HCT116 (cell line): ENCODE data around the gene RAET1G. TPM values are rescaled to one million over a fixed set of nuclear protein-coding genes. Genes with fewer than 3 reads are reported as not detected.

Experiments
- ATAC-seq: fragments of 200-7000 bp; cut with Tn5 transposase; 2 replicates; pipeline ENCODE4 v1.9.1; 2020; ENCODE audit warnings: mild to moderate bottlenecking, moderate library complexity
- BruUV-seq: library from RNA; stranded (reverse); fragments of 400-500 nt; replicated peaks from 2 replicates; lab custom pipeline; 2021; lab: Mats Ljungman, UMichigan
- CTCF ChIA-PET: fragments of 300-600 bp; sonication (Branson Sonifier 250); formaldehyde crosslinking; loops from one replicate; lab custom pipeline; 2021; ENCODE audit warnings: antibody characterized with exemption; lab: Charles Lee
- POLR2A ChIA-PET: fragments of 300-600, 350-600 bp; sonication (Branson Sonifier 250); formaldehyde crosslinking; loops from one replicate; lab custom pipeline; 2021; ENCODE audit warnings: antibody characterized with exemption; lab: Charles Lee
- RAD21 ChIA-PET, 2 experiments: fragments of 300-600 bp; sonication (Branson Sonifier 250); formaldehyde crosslinking; loops; one replicate each; lab custom pipeline; 2023; ENCODE audit warnings: low total read pairs in 2 of 2; ENCODE audit not compliant: uncharacterized antibody in 2 of 2, unreplicated experiment in 2 of 2, low non-redundant PET in 1 of 2; lab: Charles Lee
- DNase-seq: peaks from one replicate; pipeline ENCODE4 v3.0.0-alpha.2; 2010; ENCODE audit warnings: low read depth, low spot score
- H2AFZ ChIP-seq: fragments of 200-600 bp; shearing (Covaris generic), sonication (generic); 2 replicates; pipeline ENCODE4 v1.6.1; 2017; ENCODE audit warnings: low read depth, mixed run types, mixed read lengths, antibody characterized with exemption, low read length; ENCODE audit not compliant: poor library complexity, severe bottlenecking
- H3K27ac ChIP-seq: 2 replicates; pipeline ENCODE4 v1.5.1; 2012; ENCODE audit warnings: low read depth, low read length
- H3K27me3 ChIP-seq: fragments of 200-600 bp; sonication (generic); 2 replicates; pipeline ENCODE4 v1.6.1; 2016; ENCODE audit warnings: mixed run types, low read length, mixed read lengths; ENCODE audit not compliant: insufficient read depth
- H3K36me3 ChIP-seq, 2 experiments: fragments of 200-500 bp in 1 of 2; fragments of 200-600 bp in 1 of 2; sonication (Bioruptor generic) in 1 of 2; sonication (generic) in 1 of 2; 2 replicates each; pipeline versions ENCODE4 v1.5.1 to v1.6.1; 2014 to 2016; ENCODE audit warnings: low read length in 2 of 2, inconsistent platforms in 1 of 2, mixed read lengths in 1 of 2, mixed run types in 1 of 2; ENCODE audit not compliant: insufficient read depth in 2 of 2, control insufficient read depth in 1 of 2
- H3K4me1 ChIP-seq, 2 experiments: fragments of 200-600 bp in 1 of 2; sonication (generic) in 1 of 2; 2 replicates each; pipeline versions ENCODE4 v1.5.1 to v1.6.1; 2012 to 2017; ENCODE audit warnings: low read length in 2 of 2, inconsistent platforms in 1 of 2, mild to moderate bottlenecking in 1 of 2, mixed read lengths in 1 of 2, mixed run types in 1 of 2, moderate library complexity in 1 of 2; ENCODE audit not compliant: insufficient read depth in 2 of 2, control insufficient read depth in 1 of 2
- H3K4me2 ChIP-seq: fragments of 200-600 bp; sonication (generic); 2 replicates; pipeline ENCODE4 v1.6.1; 2017; ENCODE audit warnings: mixed run types, low read length, mixed read lengths
- H3K4me3 ChIP-seq, 2 experiments: fragments of 200-600 bp in 1 of 2; sonication (generic) in 1 of 2; replicated peaks in 1 of 2; 2 replicates each; pipeline ENCODE4 v1.5.1; 2011 to 2016; ENCODE audit warnings: low read length in 2 of 2, control low read depth in 1 of 2, low read depth in 1 of 2, mild to moderate bottlenecking in 1 of 2, mixed read lengths in 1 of 2, mixed run types in 1 of 2
- H3K79me2 ChIP-seq: fragments of 200-600 bp; sonication (generic); 2 replicates; pipeline ENCODE4 v1.6.1; 2017; ENCODE audit warnings: mild to moderate bottlenecking, mixed run types, low read length, moderate library complexity, mixed read lengths; ENCODE audit not compliant: insufficient read depth
- H3K9ac ChIP-seq: fragments of 200-600 bp; sonication (generic); 2 replicates; pipeline ENCODE4 v1.6.1; 2016; ENCODE audit warnings: low read length, mixed read lengths
- H3K9me2 ChIP-seq: fragments of 200-600 bp; sonication (generic), shearing (Covaris generic); 2 replicates; pipeline ENCODE4 v1.6.1; 2017; ENCODE audit warnings: mixed run types, mild to moderate bottlenecking, moderate library complexity; ENCODE audit not compliant: insufficient read depth
- H3K9me3 ChIP-seq, 2 experiments: fragments of 200-500 bp in 1 of 2; fragments of 200-600 bp in 1 of 2; sonication (Bioruptor generic) in 1 of 2; sonication (generic) in 1 of 2; 2 replicates each; pipeline ENCODE4 v1.6.1; 2014 to 2017; ENCODE audit warnings: low read length in 2 of 2, mixed read lengths in 2 of 2, inconsistent platforms in 1 of 2, low read depth in 1 of 2, mild to moderate bottlenecking in 1 of 2, mixed run types in 1 of 2, moderate library complexity in 1 of 2; ENCODE audit not compliant: control insufficient read depth in 1 of 2, insufficient read depth in 1 of 2
- H4K20me1 ChIP-seq: fragments of 200-600 bp; sonication (generic), shearing (Covaris generic); 2 replicates; pipeline ENCODE4 v1.6.1; 2017; ENCODE audit warnings: mixed run types, mild to moderate bottlenecking, moderate library complexity; ENCODE audit not compliant: insufficient read depth
- CEBPB ChIP-seq: IDR thresholded peaks from 2 replicates; pipeline ENCODE4 v1.6.1; 2012; ENCODE audit warnings: low read depth
- EGR1 ChIP-seq: IDR thresholded peaks from 2 replicates; pipeline ENCODE4 v1.6.1; 2012; ENCODE audit warnings: low read depth
- ELF1 ChIP-seq: IDR thresholded peaks from 2 replicates; pipeline ENCODE4 v1.6.1; 2012; ENCODE audit warnings: low read depth, borderline replicate concordance
- EZH2 ChIP-seq: fragments of 200-600 bp; sonication (generic); IDR thresholded peaks from 2 replicates; pipeline ENCODE4 v1.6.1; 2017; ENCODE audit warnings: antibody characterized with exemption, mixed run types
- EZH2phosphoT487 ChIP-seq: fragments of 200-600 bp; IDR thresholded peaks from 2 replicates; pipeline ENCODE4 v1.6.1; 2018; ENCODE audit warnings: antibody characterized with exemption, borderline replicate concordance
- FOSL1 ChIP-seq: IDR thresholded peaks from 2 replicates; pipeline ENCODE4 v1.6.1; 2012; ENCODE audit warnings: low read depth
- JUND ChIP-seq: IDR thresholded peaks from 2 replicates; pipeline ENCODE4 v1.6.1; 2012
- POLR2A ChIP-seq: IDR thresholded peaks from 2 replicates; pipeline ENCODE4 v1.7.0; 2011; ENCODE audit warnings: borderline replicate concordance; ENCODE audit not compliant: insufficient read depth, insufficient read length; ENCODE audit errors: extremely low read depth
- SIN3A ChIP-seq: IDR thresholded peaks from 2 replicates; pipeline ENCODE4 v1.6.1; 2012; ENCODE audit warnings: low read depth
- SP1 ChIP-seq: IDR thresholded peaks from 2 replicates; pipeline ENCODE4 v1.6.1; 2012; ENCODE audit warnings: low read depth
- SRF ChIP-seq: IDR thresholded peaks from 2 replicates; pipeline ENCODE4 v1.6.1; 2012; ENCODE audit warnings: low read depth
- YY1 ChIP-seq: IDR thresholded peaks from 2 replicates; pipeline ENCODE4 v1.6.1; 2011; ENCODE audit warnings: low read length, low read depth, moderate library complexity, mild to moderate bottlenecking; ENCODE audit not compliant: insufficient replicate concordance; ENCODE audit errors: extremely low read depth
- ZNF274 ChIP-seq: fragments of 200-500 bp; sonication (Bioruptor generic); IDR thresholded peaks from 2 replicates; pipeline ENCODE4 v1.6.1; 2014; ENCODE audit warnings: mild to moderate bottlenecking, low read depth, low read length, inconsistent platforms
- intact Hi-C: fragments of 100-400 bp; cut with micrococcal nuclease; formaldehyde crosslinking; loops from 2 replicates; pipeline ENCODE4 v1.10.0; 2022
- total RNA-seq: library from RNA; stranded (reverse); gene quantifications from one replicate; pipeline ENCODE4 v1.2.1, GENCODE V29; 2021; ENCODE audit not compliant: unreplicated experiment
- TF ChIP-seq, protein P1 (sequence below): IDR thresholded peaks from 2 replicates; pipeline ENCODE4 v1.6.1; 2012; ENCODE audit warnings: low read depth
- TF ChIP-seq, protein P2 (sequence below), 3 experiments: fragments of 200-600 bp in 1 of 3; sonication (generic) in 1 of 3; IDR thresholded peaks in 2 of 3; conservative IDR thresholded peaks in 1 of 3; 2 replicates each; pipeline ENCODE4 v1.5.1; 2012 to 2017; ENCODE audit warnings: low read depth in 2 of 3, low read length in 2 of 3, antibody characterized with exemption in 1 of 3, borderline replicate concordance in 1 of 3, control low read depth in 1 of 3, mild to moderate bottlenecking in 1 of 3, mixed read lengths in 1 of 3, mixed run types in 1 of 3, moderate library complexity in 1 of 3; ENCODE audit not compliant: insufficient read depth in 1 of 3

The RAET1G gene
- total RNA-seq, 1 experiment from 2014 or later: 0.37 TPM

DNA sequence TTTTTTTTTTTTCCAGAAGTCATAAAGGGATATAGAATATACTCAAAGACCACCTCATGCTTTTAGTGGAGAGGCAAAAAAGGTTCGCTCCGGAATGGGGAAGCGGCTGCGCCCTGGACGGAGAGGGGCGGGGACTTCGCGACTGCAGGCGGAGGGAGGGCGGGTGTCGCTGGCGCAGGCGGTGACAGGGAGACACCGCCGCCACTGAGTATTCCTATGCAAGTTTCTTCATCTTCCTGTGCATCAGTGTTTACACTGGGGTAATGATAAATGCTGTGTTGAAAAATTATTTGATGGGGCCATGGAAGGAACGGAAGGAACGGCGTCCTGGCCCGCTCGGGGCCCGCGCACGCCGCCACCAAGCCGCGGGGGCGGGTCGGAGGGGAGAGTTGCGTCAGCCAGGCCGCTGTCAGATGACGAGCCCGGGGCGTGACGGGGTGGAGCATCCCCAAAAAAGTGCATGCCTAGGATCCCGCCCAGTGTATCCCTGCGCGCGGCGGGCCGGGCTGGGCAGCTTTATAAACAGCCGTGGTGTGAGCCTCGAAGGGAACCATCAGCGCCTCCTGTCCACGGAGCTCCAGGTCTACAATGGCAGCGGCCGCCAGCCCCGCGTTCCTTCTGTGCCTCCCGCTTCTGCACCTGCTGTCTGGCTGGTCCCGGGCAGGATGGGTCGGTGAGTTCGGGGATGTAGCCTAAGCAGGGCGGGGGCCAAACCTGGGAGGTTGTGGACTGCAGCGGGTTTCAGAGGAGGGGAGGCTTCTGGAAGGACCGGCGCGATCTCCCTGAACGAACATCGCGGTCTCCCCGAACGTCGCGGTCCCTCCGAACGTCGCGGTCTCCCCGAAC is 40.8 kb upstream of the RAET1G start, which contains the start of gene ULBP1 (continued):
- TF ChIP-seq, protein P1, sequence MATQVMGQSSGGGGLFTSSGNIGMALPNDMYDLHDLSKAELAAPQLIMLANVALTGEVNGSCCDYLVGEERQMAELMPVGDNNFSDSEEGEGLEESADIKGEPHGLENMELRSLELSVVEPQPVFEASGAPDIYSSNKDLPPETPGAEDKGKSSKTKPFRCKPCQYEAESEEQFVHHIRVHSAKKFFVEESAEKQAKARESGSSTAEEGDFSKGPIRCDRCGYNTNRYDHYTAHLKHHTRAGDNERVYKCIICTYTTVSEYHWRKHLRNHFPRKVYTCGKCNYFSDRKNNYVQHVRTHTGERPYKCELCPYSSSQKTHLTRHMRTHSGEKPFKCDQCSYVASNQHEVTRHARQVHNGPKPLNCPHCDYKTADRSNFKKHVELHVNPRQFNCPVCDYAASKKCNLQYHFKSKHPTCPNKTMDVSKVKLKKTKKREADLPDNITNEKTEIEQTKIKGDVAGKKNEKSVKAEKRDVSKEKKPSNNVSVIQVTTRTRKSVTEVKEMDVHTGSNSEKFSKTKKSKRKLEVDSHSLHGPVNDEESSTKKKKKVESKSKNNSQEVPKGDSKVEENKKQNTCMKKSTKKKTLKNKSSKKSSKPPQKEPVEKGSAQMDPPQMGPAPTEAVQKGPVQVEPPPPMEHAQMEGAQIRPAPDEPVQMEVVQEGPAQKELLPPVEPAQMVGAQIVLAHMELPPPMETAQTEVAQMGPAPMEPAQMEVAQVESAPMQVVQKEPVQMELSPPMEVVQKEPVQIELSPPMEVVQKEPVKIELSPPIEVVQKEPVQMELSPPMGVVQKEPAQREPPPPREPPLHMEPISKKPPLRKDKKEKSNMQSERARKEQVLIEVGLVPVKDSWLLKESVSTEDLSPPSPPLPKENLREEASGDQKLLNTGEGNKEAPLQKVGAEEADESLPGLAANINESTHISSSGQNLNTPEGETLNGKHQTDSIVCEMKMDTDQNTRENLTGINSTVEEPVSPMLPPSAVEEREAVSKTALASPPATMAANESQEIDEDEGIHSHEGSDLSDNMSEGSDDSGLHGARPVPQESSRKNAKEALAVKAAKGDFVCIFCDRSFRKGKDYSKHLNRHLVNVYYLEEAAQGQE: no peak
- peak; percentile 92; the same call in 1 of the 2 replicates for TF ChIP-seq CEBPB
- no peak for TF ChIP-seq ZNF274
- no peak for TF ChIP-seq FOSL1
- TF ChIP-seq EGR1: peak; percentile 94
- peak; percentile 87 for TF ChIP-seq SIN3A
- no peak for TF ChIP-seq EZH2
- TF ChIP-seq SRF: peak; percentile 98
- no peak for TF ChIP-seq EZH2phosphoT487
- no peak; the same call in 1 of the 2 replicates for TF ChIP-seq ELF1

DNA sequence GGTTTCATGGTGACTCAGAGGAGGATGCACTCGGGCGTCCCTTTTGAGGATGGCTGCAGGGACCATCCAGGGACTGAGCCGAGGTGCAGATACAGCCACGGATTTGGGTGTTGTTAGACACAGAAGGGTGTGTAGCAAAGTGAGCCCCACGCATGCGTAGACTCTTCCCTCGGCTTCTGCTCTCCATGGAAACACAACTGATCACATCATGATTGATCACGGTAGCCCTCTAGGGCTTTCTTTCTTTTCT is 40.2 kb upstream of the RAET1G start:
- Histone ChIP-seq H3K9me2 (no peaks in the 10 kb centered on the region), H3K4me1 (peaks cover 9 to 22% of the 10 kb centered on the region in 2 experiments; a peak in 3 of 4 replicates), H3K79me2 (no peaks in the 10 kb centered on the region), H3K4me2 (peak overlapping the region; percentile 95), H3K9me3 (no peaks in the 10 kb centered on the region), H2AFZ (peak overlapping the region; percentile 89), H3K9ac (peak overlapping the region; percentile 66), H3K4me3 (peak overlapping the region; percentile 37 to 59), H3K36me3 (no peaks in the 10 kb centered on the region), H3K27ac (peak overlapping the region; percentile 53; the same call in 1 of the 2 replicates), H3K27me3 (no peaks in the 10 kb centered on the region), H4K20me1 (no peaks in the 10 kb centered on the region)
- intact Hi-C loops: no loop called here
- ChIA-PET RAD21 (no interaction called here), POLR2A (no interaction called here), CTCF (no interaction called here)
- BruUV-seq: no TSS peak
- ATAC-seq (peak; percentile 64), DNase-seq (peak; percentile 66)
- TF ChIP-seq YY1 (no peak), EGR1 (no peak), CEBPB (no peak), SP1 (no peak), JUND (no peak), FOSL1 (no peak), POLR2A (no peak), SRF (no peak)
- TF ChIP-seq, protein P1: no peak
- TF ChIP-seq, protein P2, sequence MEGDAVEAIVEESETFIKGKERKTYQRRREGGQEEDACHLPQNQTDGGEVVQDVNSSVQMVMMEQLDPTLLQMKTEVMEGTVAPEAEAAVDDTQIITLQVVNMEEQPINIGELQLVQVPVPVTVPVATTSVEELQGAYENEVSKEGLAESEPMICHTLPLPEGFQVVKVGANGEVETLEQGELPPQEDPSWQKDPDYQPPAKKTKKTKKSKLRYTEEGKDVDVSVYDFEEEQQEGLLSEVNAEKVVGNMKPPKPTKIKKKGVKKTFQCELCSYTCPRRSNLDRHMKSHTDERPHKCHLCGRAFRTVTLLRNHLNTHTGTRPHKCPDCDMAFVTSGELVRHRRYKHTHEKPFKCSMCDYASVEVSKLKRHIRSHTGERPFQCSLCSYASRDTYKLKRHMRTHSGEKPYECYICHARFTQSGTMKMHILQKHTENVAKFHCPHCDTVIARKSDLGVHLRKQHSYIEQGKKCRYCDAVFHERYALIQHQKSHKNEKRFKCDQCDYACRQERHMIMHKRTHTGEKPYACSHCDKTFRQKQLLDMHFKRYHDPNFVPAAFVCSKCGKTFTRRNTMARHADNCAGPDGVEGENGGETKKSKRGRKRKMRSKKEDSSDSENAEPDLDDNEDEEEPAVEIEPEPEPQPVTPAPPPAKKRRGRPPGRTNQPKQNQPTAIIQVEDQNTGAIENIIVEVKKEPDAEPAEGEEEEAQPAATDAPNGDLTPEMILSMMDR (IDR thresholded peaks at IDR 0.05 in 2 of 3, conservative IDR thresholded peaks at IDR 0.05 in 1 of 3; ENCODE audit: borderline replicate concordance in 1 of 3, insufficient read depth in 1 of 3, low read depth in 2 of 3, low read length in 2 of 3): no peak
